Smooth muscle cell of bladder (primary cell): ENCODE measurements around the gene ARHGDIA. TPM values are rescaled to one million over a fixed set of nuclear protein-coding genes. Genes with fewer than 3 reads are reported as not detected.

Source experiments
- total RNA-seq: library from RNA; depleted of rRNA; stranded (reverse); fragments of >200 nt; gene quantifications from 2 replicates; pipeline ENCODE4 v1.2.3, GENCODE V29; 2014

ARHGDIA gene
- total RNA-seq: 48.4 and 63.1 TPM in 2 replicates

GRCh38 chr17:81870981-81871386 lies at the start of gene ARHGDIA:
ARHGDIA (minus strand) TSS chr17:81871337; CDS start chr17:81869930, 1,407 bp downstream.

GRCh38 chr17:81917565-81918332 lies 46.6 kb upstream of the ARHGDIA start, which contains the start of gene SIRT7:
SIRT7 (minus strand) TSS chr17:81918176; CDS start chr17:81918131, 45 bp downstream.

GRCh38 chr17:81911277-81911961 lies 40.3 kb upstream of the ARHGDIA start, which contains the start of gene PCYT2:
PCYT2 (minus strand) TSS chr17:81911399; CDS start chr17:81911355, 44 bp downstream.

GRCh38 chr17:81902023-81902652 lies 31.0 kb upstream of the ARHGDIA start, which contains the start of gene NPB:
NPB (plus strand) TSS chr17:81902238; CDS start chr17:81902278, 40 bp downstream.

GRCh38 chr17:81859906-81860755 lies 11.0 kb downstream of the ARHGDIA start, which contains the start of gene P4HB:
P4HB (minus strand) TSS chr17:81860535; CDS start chr17:81860471, 64 bp downstream.

GRCh38 chr17:81834831-81835267 lies 36.3 kb downstream of the ARHGDIA start, which contains the start of gene PPP1R27:
PPP1R27 (minus strand) TSS chr17:81835050; CDS start chr17:81834953, 97 bp downstream.

GRCh38 chr17:81833160-81833920 lies 37.8 kb downstream of the ARHGDIA start, which contains the start of gene MCRIP1:
MCRIP1 (minus strand) TSS chr17:81833291; CDS start chr17:81824506, 8,785 bp downstream.

Other genes starting within 250 kb of the ARHGDIA start
- 49.4 and 70.4 TPM in 2 replicates for gene NPLOC4, start 234.2 kb downstream of the ARHGDIA start, total RNA-seq
- 0.57 and 2.1 TPM in 2 replicates for gene TSPAN10, start 234.1 kb downstream of the ARHGDIA start, total RNA-seq
- gene PDE6G, start 214.8 kb downstream of the ARHGDIA start, total RNA-seq: 0.65 TPM in 1 of 2 replicates, not detected in the other
- gene OXLD1, start 204.7 kb downstream of the ARHGDIA start, total RNA-seq: 30.7 and 33.1 TPM in 2 replicates
- 6.5 TPM in 2 replicates for gene CCDC137, start 204.6 kb downstream of the ARHGDIA start, total RNA-seq
- 25.5 and 37.8 TPM in 2 replicates for gene ARL16, start 187.5 kb downstream of the ARHGDIA start, total RNA-seq
- gene HGS, start 187.3 kb downstream of the ARHGDIA start, total RNA-seq: 54.6 and 69.7 TPM in 2 replicates
- gene MRPL12, start 168.0 kb downstream of the ARHGDIA start, total RNA-seq: 5.4 and 6.6 TPM in 2 replicates
- 6.1 and 6.3 TPM in 2 replicates for gene SLC25A10, start 159.1 kb downstream of the ARHGDIA start, total RNA-seq
- gene GCGR, start 67.2 kb downstream of the ARHGDIA start, total RNA-seq: 0.09 TPM in 1 of 2 replicates, not detected in the other
- gene MCRIP1, start 38.0 kb downstream of the ARHGDIA start, total RNA-seq: 78.6 and 95.7 TPM in 2 replicates
- gene PPP1R27, start 36.3 kb downstream of the ARHGDIA start, total RNA-seq: not detected in 2 replicates
- gene P4HB, start 10.8 kb downstream of the ARHGDIA start, total RNA-seq: 1,172 and 1,485 TPM in 2 replicates
- 109 and 112 TPM in 2 replicates for gene ALYREF, start 20.2 kb upstream of the ARHGDIA start, total RNA-seq
- 198 and 226 TPM in 2 replicates for gene ANAPC11, start 20.4 kb upstream of the ARHGDIA start, total RNA-seq
- gene NPB, start 30.9 kb upstream of the ARHGDIA start, total RNA-seq: 0.28 and 0.46 TPM in 2 replicates
- 61.2 and 81.8 TPM in 2 replicates for gene PCYT2, start 40.1 kb upstream of the ARHGDIA start, total RNA-seq
- 16.9 and 21.2 TPM in 2 replicates for gene SIRT7, start 46.8 kb upstream of the ARHGDIA start, total RNA-seq
- gene MAFG, start 56.4 kb upstream of the ARHGDIA start, total RNA-seq: 13.7 and 17.0 TPM in 2 replicates
- gene PYCR1, start 66.0 kb upstream of the ARHGDIA start, total RNA-seq: 105 and 117 TPM in 2 replicates
- gene MYADML2, start 75.9 kb upstream of the ARHGDIA start, total RNA-seq: not detected in 2 replicates
- gene NOTUM, start 89.8 kb upstream of the ARHGDIA start, total RNA-seq: under 0.01 and 0.09 TPM in 2 replicates
- gene ASPSCR1, start 106.3 kb upstream of the ARHGDIA start, total RNA-seq: 25.0 and 26.6 TPM in 2 replicates
- 14.4 and 20.1 TPM in 2 replicates for gene CENPX, start 151.5 kb upstream of the ARHGDIA start, total RNA-seq
- gene LRRC45, start 152.0 kb upstream of the ARHGDIA start, total RNA-seq: 9.2 and 11.1 TPM in 2 replicates
- gene RAC3, start 160.3 kb upstream of the ARHGDIA start, total RNA-seq: 5.7 and 10.6 TPM in 2 replicates
- 44.4 and 57.6 TPM in 2 replicates for gene DCXR, start 166.4 kb upstream of the ARHGDIA start, total RNA-seq
- 27.9 and 44.6 TPM in 2 replicates for gene RFNG, start 180.5 kb upstream of the ARHGDIA start, total RNA-seq
- gene GPS1, start 180.6 kb upstream of the ARHGDIA start, total RNA-seq: 85.9 and 88.7 TPM in 2 replicates
- gene DUS1L, start 194.5 kb upstream of the ARHGDIA start, total RNA-seq: 48.6 and 57.0 TPM in 2 replicates
- gene FASN, start 226.9 kb upstream of the ARHGDIA start, total RNA-seq: 67.0 and 94.7 TPM in 2 replicates